Left ventricle myocardium inferior (tissue), 1 donor: ENCODE data around the gene PODXL. TPM values are rescaled to one million over a fixed set of nuclear protein-coding genes. Genes with fewer than 3 reads are reported as not detected.
"Not testable (repeated sequence)": the region's sequence is repeated elsewhere in the genome, so short reads cannot be mapped to it uniquely, and the experiment has no call there.

Experiments
- DNase-seq: peaks from one replicate; pipeline ENCODE4 v3.0.0-alpha.2; 2020
- H3K27ac ChIP-seq: fragments of 200-600 bp; replicated peaks from 2 replicates; pipeline ENCODE4 v1.8.0; 2021
- H3K27me3 ChIP-seq: fragments of 200-600 bp; 2 replicates; pipeline ENCODE4 v1.8.0; 2021; ENCODE audit warnings: low read depth
- H3K36me3 ChIP-seq: fragments of 200-600 bp; 2 replicates; pipeline ENCODE4 v1.8.0; 2021
- H3K4me1 ChIP-seq: fragments of 200-600 bp; 2 replicates; pipeline ENCODE4 v1.8.0; 2021
- H3K4me3 ChIP-seq: fragments of 200-600 bp; 2 replicates; pipeline ENCODE4 v1.8.0; 2021; ENCODE audit warnings: mild to moderate bottlenecking, moderate library complexity
- H3K9me3 ChIP-seq: fragments of 200-600 bp; replicated peaks from 2 replicates; pipeline ENCODE4 v1.8.0; 2021
- CTCF ChIP-seq: fragments of 200-600 bp; IDR thresholded peaks from 2 replicates; pipeline ENCODE4 v1.8.0; 2021; ENCODE audit warnings: antibody characterized with exemption, mild to moderate bottlenecking, borderline replicate concordance
- intact Hi-C: fragments of 100-400 bp; cut with micrococcal nuclease; formaldehyde crosslinking; loops from one replicate; pipeline ENCODE4 v1.11.0; 2022
- total RNA-seq: library from RNA; stranded (reverse); fragmentation: NEBNext Ultra II Directional; extraction: Animal tissue kit (Norgen Biotek cat#: 25700); gene quantifications from one replicate; pipeline ENCODE4 v1.2.1, GENCODE V29; 2021
- donor health status: DM: no; HTN: yes; CAD: no; lungs with severe emphysema.

PODXL gene
- total RNA-seq, 1 donor from 2014 or later = 67.4 TPM

GRCh38 chr7:131524115-131524514, 32.3 kb downstream of the PODXL start:
- peak overlapping the region; percentile 83 for H3K27ac ChIP-seq
- intact Hi-C loops = no loop called here
- H3K4me1 ChIP-seq = peaks cover 96% of the 10 kb centered on the region

GRCh38 chr7:131522325-131522930, 34.0 kb downstream of the PODXL start:
- no peak for TF ChIP-seq CTCF
- peak overlapping the region; percentile 36 for H3K4me3 ChIP-seq
- peak overlapping the region; percentile 83 for H3K27ac ChIP-seq
- H3K4me1 ChIP-seq = peaks cover 96% of the 10 kb centered on the region
- no peaks in the 10 kb centered on the region for H3K36me3 ChIP-seq
- DNase-seq = no peak
- no peaks in the 10 kb centered on the region for H3K9me3 ChIP-seq
- intact Hi-C loops = no loop called here
- no peaks in the 10 kb centered on the region for H3K27me3 ChIP-seq

More at GRCh38 chr7:131524115-131524514, 32.3 kb downstream of the PODXL start:
- no peak for TF ChIP-seq CTCF
- Histone ChIP-seq H3K36me3 (no peaks in the 10 kb centered on the region), H3K4me3 (no peak overlapping the region), H3K27me3 (no peaks in the 10 kb centered on the region), H3K9me3 (no peaks in the 10 kb centered on the region)
- DNase-seq = no peak

- Histone ChIP-seq H3K4me3 (peak overlapping the region; percentile 36), H3K27me3 (no peaks in the 10 kb centered on the region), H3K27ac (peak overlapping the region; percentile 83), H3K4me1 (peaks cover 95% of the 10 kb centered on the region), H3K9me3 (no peaks in the 10 kb centered on the region), H3K36me3 (no peaks in the 10 kb centered on the region)
- TF ChIP-seq CTCF = no peak
- intact Hi-C loops = no loop called here
- no peak for DNase-seq
Observed at GRCh38 chr7:131521651-131522163, 34.7 kb downstream of the PODXL start.

- TF ChIP-seq CTCF = no peak
- no peaks in the 10 kb centered on the region for H3K9me3 ChIP-seq
- H3K27me3 ChIP-seq = no peaks in the 10 kb centered on the region
- H3K4me1 ChIP-seq = peaks cover 78% of the 10 kb centered on the region
- DNase-seq = no peak
- no peak overlapping the region for H3K4me3 ChIP-seq
- intact Hi-C loops = no loop called here
- peak overlapping the region; percentile 83 for H3K27ac ChIP-seq
- H3K36me3 ChIP-seq = no peaks in the 10 kb centered on the region
Observed at GRCh38 chr7:131518626-131519025, 37.8 kb downstream of the PODXL start.

- Histone ChIP-seq H3K36me3 (no peaks in the 10 kb centered on the region), H3K27ac (peak overlapping the region; percentile 83), H3K27me3 (no peaks in the 10 kb centered on the region), H3K4me3 (no peak overlapping the region), H3K4me1 (peaks cover 78% of the 10 kb centered on the region), H3K9me3 (no peaks in the 10 kb centered on the region)
- intact Hi-C loops = no loop called here
- no peak for TF ChIP-seq CTCF
- no peak for DNase-seq
Observed at GRCh38 chr7:131517218-131517923, 39.1 kb downstream of the PODXL start.

- Histone ChIP-seq H3K27ac (peak overlapping the region; percentile 5), H3K4me1 (peaks cover 78% of the 10 kb centered on the region)
- intact Hi-C loops, H3K36me3 ChIP-seq, H3K9me3 ChIP-seq, H3K27me3 ChIP-seq, DNase-seq, H3K4me3 ChIP-seq: not testable (repeated sequence)
Observed at GRCh38 chr7:131515471-131515870, 41.0 kb downstream of the PODXL start.
